ENCODE data around the gene FASTKD3. TPM values are rescaled to one million over a fixed set of nuclear protein-coding genes. Genes with fewer than 3 reads are reported as not detected.

Gene FASTKD3, protein sequence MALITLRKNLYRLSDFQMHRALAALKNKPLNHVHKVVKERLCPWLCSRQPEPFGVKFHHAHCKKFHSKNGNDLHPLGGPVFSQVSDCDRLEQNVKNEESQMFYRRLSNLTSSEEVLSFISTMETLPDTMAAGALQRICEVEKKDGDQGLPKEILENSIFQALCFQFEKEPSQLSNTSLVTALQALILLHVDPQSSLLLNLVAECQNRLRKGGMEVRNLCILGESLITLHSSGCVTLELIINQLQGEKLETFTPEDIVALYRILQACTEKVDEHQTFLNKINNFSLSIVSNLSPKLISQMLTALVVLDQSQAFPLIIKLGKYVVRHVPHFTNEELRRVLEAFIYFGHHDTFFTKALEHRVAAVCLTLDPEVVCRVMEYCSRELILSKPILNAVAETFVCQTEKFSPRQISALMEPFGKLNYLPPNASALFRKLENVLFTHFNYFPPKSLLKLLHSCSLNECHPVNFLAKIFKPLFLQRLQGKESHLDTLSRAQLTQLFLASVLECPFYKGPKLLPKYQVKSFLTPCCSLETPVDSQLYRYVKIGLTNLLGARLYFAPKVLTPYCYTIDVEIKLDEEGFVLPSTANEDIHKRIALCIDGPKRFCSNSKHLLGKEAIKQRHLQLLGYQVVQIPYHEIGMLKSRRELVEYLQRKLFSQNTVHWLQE
- total RNA-seq (10.0 and 11.0 TPM in 2 replicates), polyA plus RNA-seq (2.7 and 6.6 TPM in 2 replicates), polyA minus RNA-seq (1.0 and 3.1 TPM in 2 replicates)
- total RNA-seq (2013) = 11.7 TPM

DNA sequence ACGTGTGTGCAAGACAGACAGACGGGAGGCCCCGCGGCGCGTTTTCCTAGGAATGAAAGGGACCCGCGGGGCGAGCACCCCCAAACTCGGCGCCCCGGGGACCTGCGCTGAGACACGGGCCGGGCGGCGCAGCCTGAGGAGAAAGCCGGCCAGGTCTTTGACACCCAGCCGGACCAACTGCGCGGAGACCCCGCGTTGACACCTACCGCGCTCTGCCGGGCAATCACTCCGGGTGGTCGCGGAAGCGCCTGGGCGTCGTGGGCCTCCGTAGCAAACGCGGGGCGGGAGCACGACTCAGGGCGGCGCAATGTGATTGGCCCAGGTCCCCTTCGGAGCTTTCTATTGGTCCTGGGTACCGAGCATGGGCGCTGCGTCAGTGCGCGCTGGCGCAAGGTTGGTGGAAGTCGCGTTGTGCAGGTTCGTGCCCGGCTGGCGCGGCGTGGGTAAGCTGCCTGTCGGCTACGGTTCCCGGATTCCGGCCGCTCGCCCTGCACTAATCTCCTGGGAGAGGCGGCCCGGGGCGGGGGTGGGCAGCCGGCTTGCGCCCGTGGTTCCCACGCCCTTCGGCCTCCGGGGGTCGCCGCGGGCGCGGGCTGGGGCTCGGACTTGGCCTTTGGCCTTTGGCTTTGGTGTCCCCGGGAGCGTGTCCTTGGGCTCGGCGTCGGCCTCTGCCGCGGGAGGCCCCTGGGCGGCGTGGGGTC lies at the start of gene FASTKD3, which contains the start of gene MTRR:
FASTKD3 (minus strand) TSS at position 259 of the 701 bp plus-strand sequence. CDS start 948 bp downstream, outside the sequence.
MTRR (plus strand) TSS at position 376 of the 701 bp plus-strand sequence. CDS start 1,647 bp downstream, outside the sequence.
- H3K9ac ChIP-seq (ENCODE audit: low read length) = peak within 1 kb of the TSS; percentile 87
- DNase-seq = peak; percentile 92
- Mint-ChIP-seq H3K4me1 (peaks cover 64% of the 10 kb centered on the region), H3K27me3 (no peaks in the 10 kb centered on the region), H3K4me3 (peak within 1 kb of the TSS; percentile 93), H3K9me3 (ENCODE audit: insufficient read depth) (no peaks in the 10 kb centered on the region), H3K27ac (peak within 1 kb of the TSS; percentile 86)
- H3K79me2 ChIP-seq (ENCODE audit: control insufficient read depth, insufficient read depth, low read length) = peaks cover 56% of the 10 kb centered on the region
- ATAC-seq (ENCODE audit: low read depth) = peak; percentile 99
- peak within 1 kb of the TSS; percentile 93 for H2AFZ ChIP-seq (ENCODE audit: insufficient read depth, low read depth, low read length, poor library complexity, severe bottlenecking)
- H4K20me1 ChIP-seq (ENCODE audit: control insufficient read depth, insufficient read depth, low read length, poor library complexity, severe bottlenecking) = peaks cover 16% of the 10 kb centered on the region
- peaks cover 23 to 24% of the 10 kb centered on the region in 2 donors for H3K4me1 ChIP-seq (ENCODE audit: control insufficient read depth in 2 of 2, insufficient read depth in 2 of 2, low read length in 2 of 2)
- intact Hi-C loops (cut with micrococcal nuclease) = loop anchor here (1.0 to 5.0 kb wide), 4 partner anchors 19 to 1490 kb away; partner anchors contain the start of genes MED10, NSUN2, SRD5A1 and TENT4A
- under 1% methylated on average over 83 of the region's 83 CpGs for WGBS (ENCODE audit: insufficient coverage)
- ChIA-PET POLR2A (interaction anchor here (1.0 to 1.3 kb wide), 2 partner anchors 19 to 589 kb away, joined by 3 read pairs; no protein-coding TSS in a partner anchor), CTCF (interaction anchor here (1.8 kb wide), 1 partner anchor 18 kb away, joined by 9 read pairs; no protein-coding TSS in a partner anchor)
- peaks cover 3 to 13% of the 10 kb centered on the region in 2 experiments for H3K36me3 ChIP-seq (replicated peaks in 1 of 2; ENCODE audit: control extremely low read depth in 1 of 2, control insufficient read depth in 1 of 2, extremely low read depth in 1 of 2, insufficient read depth in 2 of 2, low read length in 1 of 2)
- no peaks in the 10 kb centered on the region for H3K9me3 ChIP-seq (ENCODE audit: control extremely low read depth in 1 of 3, control insufficient read depth in 2 of 3, insufficient read depth in 1 of 3, low read length in 2 of 3)
- peak within 1 kb of the TSS; percentile 31 to 79 for H3K27ac ChIP-seq (ENCODE audit: low read length in 2 of 2)
- TF ChIP-seq EZH2 (IDR thresholded peaks at IDR 0.05; ENCODE audit: borderline replicate concordance, insufficient read depth, low read depth, low read length, poor library complexity, severe bottlenecking) = no peak
- TF ChIP-seq, protein P1, sequence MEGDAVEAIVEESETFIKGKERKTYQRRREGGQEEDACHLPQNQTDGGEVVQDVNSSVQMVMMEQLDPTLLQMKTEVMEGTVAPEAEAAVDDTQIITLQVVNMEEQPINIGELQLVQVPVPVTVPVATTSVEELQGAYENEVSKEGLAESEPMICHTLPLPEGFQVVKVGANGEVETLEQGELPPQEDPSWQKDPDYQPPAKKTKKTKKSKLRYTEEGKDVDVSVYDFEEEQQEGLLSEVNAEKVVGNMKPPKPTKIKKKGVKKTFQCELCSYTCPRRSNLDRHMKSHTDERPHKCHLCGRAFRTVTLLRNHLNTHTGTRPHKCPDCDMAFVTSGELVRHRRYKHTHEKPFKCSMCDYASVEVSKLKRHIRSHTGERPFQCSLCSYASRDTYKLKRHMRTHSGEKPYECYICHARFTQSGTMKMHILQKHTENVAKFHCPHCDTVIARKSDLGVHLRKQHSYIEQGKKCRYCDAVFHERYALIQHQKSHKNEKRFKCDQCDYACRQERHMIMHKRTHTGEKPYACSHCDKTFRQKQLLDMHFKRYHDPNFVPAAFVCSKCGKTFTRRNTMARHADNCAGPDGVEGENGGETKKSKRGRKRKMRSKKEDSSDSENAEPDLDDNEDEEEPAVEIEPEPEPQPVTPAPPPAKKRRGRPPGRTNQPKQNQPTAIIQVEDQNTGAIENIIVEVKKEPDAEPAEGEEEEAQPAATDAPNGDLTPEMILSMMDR (IDR thresholded peaks at IDR 0.05) = no peak
- peak within 1 kb of the TSS; percentile 82 to 92 (median 87) for H3K4me3 ChIP-seq (ENCODE audit: control extremely low read depth in 1 of 5, extremely low read depth in 1 of 5, insufficient read depth in 1 of 5, low read depth in 2 of 5, low read length in 4 of 5)
- H3K4me2 ChIP-seq (replicated peaks; ENCODE audit: low read depth, low read length, poor library complexity, severe bottlenecking) = peak within 1 kb of the TSS; percentile 84
- H3K27me3 ChIP-seq (replicated peaks in 1 of 4; ENCODE audit: control extremely low read depth in 1 of 4, control insufficient read depth in 3 of 4, insufficient read depth in 4 of 4, low read length in 3 of 4) = no peaks in the 10 kb centered on the region
